Ovary (tissue), 9 donors: ENCODE results near the gene GSK3A. TPM values are rescaled to one million over a fixed set of nuclear protein-coding genes. Genes with fewer than 3 reads are reported as not detected.

Source experiments
- DNase-seq, 5 donors: peaks; one replicate each; pipeline ENCODE4 v3.0.0-alpha.2; 2019 to 2020
- H3K27ac ChIP-seq, 2 donors: fragments of 200-600 bp; one replicate each; pipeline versions ENCODE4 v1.5.1 to v1.8.0; 2019 to 2022
- H3K27me3 ChIP-seq: fragments of 200-600 bp; one replicate; pipeline ENCODE4 v1.8.0; 2022
- H3K36me3 ChIP-seq: fragments of 200-600 bp; sonication (generic); one replicate; pipeline ENCODE4 v1.5.1; 2019
- H3K4me1 ChIP-seq: one replicate; pipeline ENCODE4 v1.8.1; 2013; ENCODE audit warnings: mild to moderate bottlenecking, moderate library complexity; ENCODE audit not compliant: insufficient read depth
- H3K4me3 ChIP-seq: fragments of 200-600 bp; sonication (generic); one replicate; pipeline ENCODE4 v1.5.1; 2017
- H3K9me3 ChIP-seq, 2 donors: fragments of 200-600 bp in 1 of 2; sonication (generic) in 1 of 2; one replicate each; pipeline versions ENCODE4 v1.5.1 to v1.8.1; 2013 to 2019; ENCODE audit warnings: mild to moderate bottlenecking in 1 of 2, moderate library complexity in 1 of 2
- CTCF ChIP-seq, 3 donors: fragments of 450-650 bp in 2 of 3; fragments of 200-600 bp in 1 of 3; IDR thresholded peaks; one replicate each; pipeline versions ENCODE4 v1.5.1 to v1.8.0; 2016 to 2022; ENCODE audit warnings: antibody characterized with exemption in 3 of 3, mild to moderate bottlenecking in 1 of 3
- EP300 ChIP-seq: sonication (generic); formaldehyde crosslinking; IDR thresholded peaks from one replicate; pipeline ENCODE4 v1.6.1; 2017; ENCODE audit warnings: antibody characterized with exemption
- POLR2A ChIP-seq: fragments of 450-650 bp; IDR thresholded peaks from one replicate; pipeline ENCODE4 v1.6.1; 2017; ENCODE audit warnings: antibody characterized with exemption, mild to moderate bottlenecking, moderate library complexity
- WGBS, 3 donors: extraction: QIAGEN DNeasy Blood & Tissue Kit in 1 of 3; methylation state at CpG; one replicate each; pipeline versions ENCODE4 v1.1.5 to v1.1.7; 2013 to 2017; 5-methylcytosine and 5-hydroxymethylcytosine counted together
- intact Hi-C, 4 donors: fragments of 100-400 bp; cut with DNase I; formaldehyde crosslinking; loops; one replicate each; pipeline versions ENCODE4 v1.11.0 to v1.15.1; 2022 to 2023
- polyA plus RNA-seq, 2 donors: library from polyadenylated mRNA; stranded (reverse); fragments of 200-250 nt in 1 of 2; fragments of 350-450 nt in 1 of 2; fragmentation: Illumina TruSeq in 1 of 2; extraction: RNeasy Lipid Tissue Mini Kit (QIAGEN cat#74804) in 1 of 2; gene quantifications; one replicate each; pipeline ENCODE4 v1.2.3, GENCODE V29; 2013 to 2014
- total RNA-seq, 7 donors: library from RNA; depleted of rRNA in 2 of 7; stranded (reverse); fragments of >200 nt in 2 of 7; fragmentation: NEBNext Ultra II Directional in 3 of 7; extraction: Animal tissue kit (Norgen Biotek cat#: 25700) in 3 of 7; gene quantifications; one replicate each; pipeline versions ENCODE4 v1.1.0 to v1.2.4, GENCODE V29; 2016 to 2023
- donor health status: DM: no; HTN: no; CAD: no; lungs with moderate emphysema.
- donor health status: DM: no; HTN: no; CAD: no.
- donor health status: Bipolar disorder and iron deficiency.
- donor health status: DM: yes; HTN: yes; CAD: no.
- donor health status: DM: no; HTN: no; CAD: no.
- donor health status: DM: yes; HTN: yes; CAD: no.

The GSK3A gene
- total and polyA plus RNA-seq, 9 donors: 16.0 to 40.9 (median 34.9) TPM

- TF ChIP-seq POLR2A (no peak), EP300 (no peak), CTCF (IDR thresholded peaks at IDR 0.05) (no peak)
- Histone ChIP-seq H3K4me3 (no peak overlapping the region), H3K27ac (peak overlapping the region; percentile 85 to 98), H3K9me3 (no peaks in the 10 kb centered on the region), H3K27me3 (no peaks in the 10 kb centered on the region), H3K36me3 (no peaks in the 10 kb centered on the region), H3K4me1 (peaks cover 35% of the 10 kb centered on the region)
- DNase-seq: no peak
- WGBS, 3 donors: 48% methylated on average over 4 of the region's 4 CpGs
- intact Hi-C loops: no loop called here
Measured at GRCh38 chr19:42282819-42283187, 40.4 kb upstream of the GSK3A start.

- Histone ChIP-seq H3K27ac (peak overlapping the region; percentile 83 to 98), H3K9me3 (no peaks in the 10 kb centered on the region), H3K4me3 (peak overlapping the region; percentile 91), H3K4me1 (peaks cover 35% of the 10 kb centered on the region), H3K27me3 (no peaks in the 10 kb centered on the region), H3K36me3 (no peaks in the 10 kb centered on the region)
- 20 to 27% (median 26%) methylated on average over 7 of the region's 7 CpGs for WGBS, 3 donors
- TF ChIP-seq POLR2A (no peak), EP300 (no peak), CTCF (IDR thresholded peaks at IDR 0.05) (no peak)
- intact Hi-C loops: loop anchor here in 2 of 4 donors (2.0 kb wide), 2 partner anchors 27 to 37 kb away; partner anchors contain the start of gene ERF (in 1 of the 2)
- peak in 4 of 5 donors; percentile 60 to 71 (median 66) for DNase-seq
Measured at GRCh38 chr19:42281827-42282762, 39.7 kb upstream of the GSK3A start.

DNA sequence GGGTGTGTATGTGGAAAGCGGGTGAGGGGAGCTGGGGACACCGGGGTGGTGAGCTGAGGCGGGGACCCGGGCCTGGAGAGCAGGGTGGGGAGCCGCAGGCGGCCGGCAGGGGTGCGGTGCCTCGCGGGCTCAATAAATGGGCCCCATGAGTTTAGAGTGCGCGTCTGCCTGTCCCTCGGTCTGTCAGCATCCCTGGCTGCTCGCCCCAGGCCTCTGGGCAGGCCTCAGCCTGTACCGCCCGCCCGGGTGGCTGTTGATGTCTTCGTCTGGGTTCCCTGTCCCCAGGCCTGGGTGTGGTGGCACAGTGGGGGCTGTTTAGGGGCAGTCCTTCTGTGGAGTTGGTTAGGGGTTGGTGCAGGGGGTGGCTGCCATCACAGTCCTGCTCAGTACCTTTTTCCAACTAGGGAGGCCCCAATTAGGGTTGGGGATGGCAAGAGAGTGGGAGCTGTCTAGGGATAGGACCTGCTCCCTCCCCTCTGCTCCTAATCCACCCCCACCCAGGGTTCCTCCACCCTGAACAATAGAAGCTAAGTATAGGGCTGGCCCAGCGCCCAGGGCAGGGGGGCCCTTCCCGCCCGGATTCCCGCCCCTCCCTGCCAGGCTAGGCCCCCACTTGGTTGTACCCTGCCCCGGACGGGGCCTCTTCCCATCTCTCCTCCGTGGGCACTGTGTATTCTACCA lies 38.9 kb upstream of the GSK3A start:
- peak; percentile 66 to 79 (median 76) for DNase-seq
- 8 to 11% (median 11%) methylated on average over 15 to 25 of the region's 25 CpGs for WGBS, 3 donors

More for the DNA sequence above, 38.9 kb upstream of the GSK3A start:
- no peaks in the 10 kb centered on the region for H3K9me3 ChIP-seq
- peak overlapping the region; percentile 83 to 98 for H3K27ac ChIP-seq
- peak in 1 of 3 donors; percentile 10 for TF ChIP-seq CTCF (IDR thresholded peaks at IDR 0.05)
- no peak for TF ChIP-seq EP300
- H3K36me3 ChIP-seq: no peaks in the 10 kb centered on the region
- H3K4me3 ChIP-seq: peak overlapping the region; percentile 91
- intact Hi-C loops: loop anchor here in 2 of 4 donors (2.0 kb wide), 2 partner anchors 26 to 36 kb away; partner anchors contain the start of gene ERF (in 1 of the 2)
- no peaks in the 10 kb centered on the region for H3K27me3 ChIP-seq
- H3K4me1 ChIP-seq: peaks cover 32% of the 10 kb centered on the region
